GM19238 (cell line): ENCODE results near the gene C11orf21.

ENCODE experiments used
- DNase-seq: peaks from one replicate; pipeline ENCODE4 v3.0.0; 2011; ENCODE audit warnings: low spot score; ENCODE audit not compliant: insufficient read length

The C11orf21 gene

GRCh38 chr11:2261436-2262230 lies 40.1 kb downstream of the C11orf21 start:
- DNase-seq = no peak

DNA sequence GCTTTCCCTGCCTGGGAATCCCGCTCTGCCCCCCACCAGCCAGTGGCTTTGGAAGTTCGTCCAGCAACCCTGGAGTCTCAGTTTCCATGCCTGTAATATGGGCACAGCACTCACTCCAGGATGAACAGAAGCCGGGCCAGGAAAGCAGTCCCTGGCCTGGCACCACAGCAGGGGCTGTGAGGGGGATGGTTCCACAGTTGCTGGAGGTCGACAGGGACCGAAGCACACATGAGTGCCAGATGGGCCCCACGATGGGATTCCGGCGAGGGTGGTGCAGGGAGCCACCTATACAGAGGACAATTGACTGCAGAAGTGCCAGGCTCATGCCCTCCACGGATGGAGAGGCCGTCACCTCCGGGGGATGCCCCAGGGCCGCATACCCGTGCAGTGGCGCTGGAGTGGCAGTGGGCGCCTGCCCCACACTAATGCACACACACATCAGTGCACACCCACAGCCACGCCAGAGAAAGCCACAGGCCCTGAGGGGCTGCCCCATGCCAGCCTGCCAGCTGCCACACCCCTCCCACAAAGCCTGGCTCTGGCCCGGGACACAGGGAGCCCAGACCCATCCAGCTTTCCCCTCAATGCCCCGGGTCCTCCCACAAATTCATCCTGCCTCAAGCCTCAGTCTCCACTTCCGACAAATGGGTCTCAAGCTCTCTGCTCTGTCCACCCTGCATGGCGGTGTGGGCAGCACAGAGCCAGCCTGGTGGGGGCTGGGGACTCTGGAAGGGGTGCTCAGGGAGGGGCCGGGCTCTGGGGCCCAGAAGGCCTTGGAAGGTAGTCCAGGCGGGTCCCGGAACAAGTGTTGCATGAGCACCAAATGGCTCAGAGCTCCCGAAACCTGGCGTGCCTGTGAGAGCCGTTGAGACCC lies 41.0 kb downstream of the C11orf21 start:
- DNase-seq = no peak

DNA sequence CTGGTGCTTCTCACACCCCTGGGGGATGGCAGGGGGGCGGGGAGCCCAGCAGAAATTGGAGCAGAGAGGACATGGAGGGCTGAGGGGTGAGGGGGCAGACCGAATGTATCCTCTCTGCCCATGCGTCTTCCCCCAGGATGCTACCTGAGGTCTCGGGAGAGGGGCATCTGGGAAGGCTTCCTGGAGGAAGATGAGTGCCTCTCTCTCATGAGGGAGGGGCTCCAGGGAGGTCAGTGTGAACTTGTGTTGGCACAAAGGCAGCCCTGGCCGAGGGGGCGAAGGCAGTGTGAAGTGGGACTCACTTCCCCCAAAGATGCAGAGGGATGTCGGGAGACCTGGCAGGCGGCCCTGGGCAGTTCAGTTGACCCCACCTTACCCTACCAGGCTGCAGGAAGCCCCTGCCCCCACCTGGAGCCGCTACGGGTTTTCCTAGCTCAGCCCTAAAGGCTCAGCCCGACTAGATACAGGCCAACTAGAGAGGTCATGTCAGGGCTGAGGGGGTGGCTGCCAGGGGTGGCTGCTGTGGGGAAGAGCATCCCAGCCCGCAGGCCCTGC lies 41.7 kb downstream of the C11orf21 start:
- no peak for DNase-seq

- no peak for DNase-seq
Observed at GRCh38 chr11:2259466-2259830, 42.3 kb downstream of the C11orf21 start.

DNA sequence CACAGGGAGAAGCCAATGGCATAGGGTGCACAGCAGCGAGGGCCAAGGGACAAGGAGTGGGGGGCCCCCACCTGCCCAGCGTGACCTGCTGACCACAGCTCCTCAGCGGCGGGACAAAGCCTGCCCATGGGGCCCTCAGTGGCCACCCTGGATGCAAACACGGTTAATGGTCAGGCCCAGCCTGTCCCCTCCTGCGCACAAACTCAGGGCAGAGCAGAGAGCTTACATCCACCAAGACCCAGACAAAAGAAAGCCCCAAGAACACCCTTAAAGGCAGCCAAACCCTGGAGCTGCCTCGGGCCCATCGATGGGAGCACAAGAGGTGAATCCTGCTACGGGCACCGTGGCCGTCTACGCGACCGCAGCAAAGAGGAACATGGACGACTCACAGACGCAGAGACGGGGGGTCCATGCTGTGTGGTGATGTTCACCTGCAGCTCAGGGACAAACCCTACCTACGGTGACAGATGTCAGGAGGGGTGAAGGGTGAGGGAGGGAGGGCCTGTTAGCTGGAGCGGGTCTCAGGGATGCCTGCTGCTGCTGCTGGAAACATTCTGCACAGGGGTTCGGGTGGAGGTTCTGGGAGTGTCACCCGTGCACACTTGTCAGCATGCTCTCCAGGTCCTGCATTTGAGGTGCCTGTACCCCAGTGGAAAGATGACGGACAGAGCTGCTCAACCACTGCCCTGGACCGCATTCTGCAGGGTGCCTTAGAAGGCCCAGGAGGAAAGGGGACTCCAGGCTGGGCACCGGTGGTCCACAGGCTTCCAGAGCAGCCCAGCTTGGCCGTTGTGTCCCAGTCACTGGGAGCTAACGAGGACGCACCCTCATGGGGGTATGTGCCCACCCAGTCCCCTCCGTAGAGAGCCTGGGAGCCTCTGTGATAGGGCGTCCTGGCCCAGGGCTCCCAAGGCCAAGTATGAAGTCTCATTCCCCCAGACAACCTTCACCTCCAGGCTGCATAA lies 42.9 kb downstream of the C11orf21 start:
- no peak for DNase-seq

GRCh38 chr11:2256951-2257700 lies 44.6 kb downstream of the C11orf21 start:
- no peak for DNase-seq

DNA sequence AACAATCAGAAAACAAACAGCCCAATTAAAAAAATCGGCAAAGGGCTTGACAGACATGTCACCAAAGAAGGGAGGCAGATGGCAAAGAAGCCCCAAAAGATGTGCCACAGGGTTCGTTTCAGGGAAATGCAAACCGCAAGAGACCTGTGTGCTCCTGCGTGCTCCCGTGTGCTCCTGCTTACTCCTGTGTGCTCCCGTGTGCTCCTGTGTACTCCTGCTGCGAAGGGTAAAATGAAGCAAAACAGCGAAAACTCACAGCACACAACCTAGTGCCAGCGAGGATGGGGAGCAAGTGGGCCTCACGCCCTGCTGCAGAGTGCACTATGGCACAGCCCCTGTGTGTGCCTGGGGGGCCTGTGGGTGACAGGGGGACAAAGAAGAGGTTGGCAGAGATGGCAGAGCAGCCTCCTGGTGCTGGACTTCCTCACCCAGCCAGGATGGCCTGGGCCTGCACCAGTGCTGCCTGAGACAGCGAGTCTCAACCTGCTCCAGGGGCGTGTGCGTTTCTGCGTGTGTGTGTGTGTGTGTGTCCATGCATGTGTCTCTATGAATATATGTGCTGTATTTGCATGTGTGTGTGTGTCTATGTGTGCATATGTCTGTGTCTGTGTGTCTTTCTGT lies 45.3 kb downstream of the C11orf21 start:
- DNase-seq = no peak

GRCh38 chr11:2252018-2252417 lies 49.7 kb downstream of the C11orf21 start:
- no peak for DNase-seq

DNA sequence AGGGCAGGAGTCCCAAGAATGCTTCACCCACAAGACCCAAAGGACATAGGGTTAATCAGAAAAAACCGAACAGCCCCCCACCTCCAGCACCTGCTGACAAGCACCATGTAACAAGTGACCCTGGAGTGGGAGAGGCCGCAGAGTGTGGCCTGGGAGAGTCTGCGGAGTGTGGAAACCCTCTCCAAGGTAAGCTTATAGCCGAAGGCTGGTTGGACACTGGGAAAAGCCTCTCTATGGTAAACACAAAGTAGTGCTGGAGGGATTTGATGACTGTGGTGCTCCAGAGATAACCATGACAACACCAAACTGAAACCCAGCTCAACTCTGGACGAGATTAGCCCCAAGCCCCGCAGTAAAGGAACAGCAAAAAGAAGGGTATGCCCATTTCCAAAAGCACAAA lies 50.6 kb downstream of the C11orf21 start:
- DNase-seq = no peak

DNA sequence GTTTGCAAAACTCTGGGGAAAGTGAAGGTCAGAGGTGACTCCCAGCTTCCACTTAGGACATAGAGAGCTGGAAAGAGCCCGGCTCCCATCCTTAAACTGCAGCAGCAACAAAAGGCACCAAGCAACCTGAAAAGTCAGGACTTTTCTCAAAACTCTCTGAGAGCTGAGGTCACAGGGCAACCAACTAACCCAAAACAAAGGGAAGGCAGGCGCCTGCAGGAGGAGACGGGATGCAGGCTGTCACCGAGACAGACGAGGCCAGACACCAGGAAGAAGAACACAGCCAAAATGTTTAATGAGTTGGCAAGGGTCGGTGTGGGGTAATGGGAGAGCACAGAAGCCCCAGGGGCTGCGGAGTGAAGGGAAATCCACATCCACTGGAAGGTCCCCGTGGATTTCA lies 51.2 kb downstream of the C11orf21 start:
- DNase-seq = no peak

GRCh38 chr11:2250041-2250440 lies 51.7 kb downstream of the C11orf21 start:
- no peak for DNase-seq

DNA sequence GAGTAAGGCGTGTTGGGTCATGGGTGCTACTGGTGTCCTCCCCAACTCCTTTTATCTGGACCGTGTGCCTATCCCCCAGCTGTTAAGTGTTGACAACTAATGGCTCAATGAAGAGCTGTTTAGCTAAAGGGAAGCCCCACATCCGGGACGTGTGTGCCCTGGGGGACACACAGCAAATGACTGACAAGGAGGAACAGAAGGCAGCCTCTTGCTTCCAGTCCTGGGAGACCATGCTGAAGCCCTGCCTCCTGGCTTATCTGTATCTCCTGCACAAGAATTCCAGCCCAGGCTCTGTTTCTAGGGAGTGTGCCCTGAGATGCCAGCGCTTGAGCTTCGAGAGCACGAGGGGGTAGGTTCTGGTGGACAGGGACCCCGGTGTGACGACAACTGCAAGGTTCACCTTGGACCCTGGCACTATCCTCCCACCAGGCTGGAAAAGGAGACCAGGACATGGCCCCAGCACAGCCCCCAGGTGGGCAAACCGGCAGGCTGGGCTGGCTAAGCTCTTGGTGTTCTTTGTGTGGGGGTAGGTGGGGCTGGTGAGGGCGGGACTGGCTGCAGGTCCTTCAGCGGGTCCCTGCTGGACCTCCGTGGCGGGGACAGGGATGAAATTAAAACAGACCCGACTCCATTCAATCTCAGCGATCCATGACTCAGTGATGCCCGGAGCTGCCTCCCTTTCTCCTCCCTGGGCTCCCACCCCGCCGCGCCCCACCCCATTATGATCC lies 52.4 kb downstream of the C11orf21 start:
- no peak for DNase-seq

DNA sequence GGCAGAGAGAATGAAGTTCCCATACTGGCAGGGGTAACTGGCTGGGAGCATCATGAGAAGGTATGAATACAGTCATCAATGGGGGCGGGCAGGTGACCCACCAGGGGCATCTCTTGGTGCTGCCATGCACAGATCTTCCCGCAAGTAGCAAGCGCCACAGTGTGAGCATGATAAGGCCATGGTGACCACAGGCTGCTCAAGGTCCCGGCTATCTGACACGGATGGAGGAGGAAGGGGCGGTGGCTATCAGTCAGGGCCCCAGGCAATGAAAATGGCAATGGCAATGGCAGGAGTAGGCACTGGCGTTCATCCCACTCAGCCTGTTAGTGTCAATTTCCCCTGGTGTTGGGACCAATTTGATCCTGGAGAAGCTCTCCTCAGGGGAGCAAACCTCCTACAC lies 53.0 kb downstream of the C11orf21 start:
- DNase-seq = no peak

DNA sequence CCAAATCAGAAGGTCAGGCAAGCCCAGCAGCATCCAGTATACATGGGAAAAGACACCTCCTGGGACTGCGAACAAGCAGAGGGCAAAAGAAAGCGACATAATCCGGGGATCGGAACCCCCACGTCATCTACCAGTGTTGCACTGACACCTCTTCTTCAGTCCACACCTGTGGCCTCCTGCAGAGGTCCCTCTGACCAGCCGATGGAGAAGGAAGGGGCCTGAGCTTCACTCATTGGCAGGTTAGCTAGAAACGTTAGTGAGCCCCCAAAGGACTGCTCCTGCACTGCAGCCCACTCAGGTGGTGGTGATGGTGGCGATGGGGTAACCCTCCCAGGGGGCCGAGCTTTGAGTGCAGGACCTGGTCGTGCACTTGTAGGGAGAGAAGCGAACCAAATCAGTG lies 53.5 kb downstream of the C11orf21 start:
- DNase-seq = no peak

DNA sequence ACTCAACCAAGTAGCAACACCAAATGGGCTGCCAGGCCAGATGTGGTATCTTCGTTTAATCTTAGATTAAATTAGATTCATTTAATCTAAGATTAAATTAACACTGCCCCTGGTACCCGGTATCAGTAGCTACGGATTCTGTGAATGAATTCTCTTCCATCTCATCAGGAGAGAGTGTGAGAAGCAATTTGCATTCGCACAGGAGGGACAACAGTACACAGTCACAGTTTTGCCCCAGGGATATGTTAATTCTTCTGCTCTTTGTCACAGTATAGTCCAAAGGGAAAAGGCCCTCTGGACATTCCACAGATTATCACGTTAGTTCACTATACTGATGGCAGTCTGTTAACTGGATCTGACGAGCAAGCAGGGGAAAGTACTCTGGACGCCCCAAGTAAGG lies 54.2 kb downstream of the C11orf21 start:
- no peak for DNase-seq
